ENCODE measurements around the gene SCNN1B.

SCNN1B gene

GRCh38 chr16:23301251-23302044 lies 654 bp upstream of the SCNN1B start:
- CTCF ChIA-PET, result no interaction called here
- peaks cover 5% of the 10 kb centered on the region for H3K4me1 Mint-ChIP-seq
- no peaks in the 10 kb centered on the region for H3K36me3 Mint-ChIP-seq
- H3K4me3 Mint-ChIP-seq, result no peak overlapping the region
- H3K9me3 Mint-ChIP-seq, result no peaks in the 10 kb centered on the region
- H3K27ac Mint-ChIP-seq, result no peak overlapping the region
- peaks cover 52% of the 10 kb centered on the region for H3K27me3 Mint-ChIP-seq
- DNase-seq, result no peak

- peaks cover 42% of the 10 kb centered on the region for H3K27me3 Mint-ChIP-seq
- no peaks in the 10 kb centered on the region for H3K36me3 Mint-ChIP-seq
- H3K9me3 Mint-ChIP-seq, result no peaks in the 10 kb centered on the region
- no peak overlapping the region for H3K4me3 Mint-ChIP-seq
- no peak overlapping the region for H3K27ac Mint-ChIP-seq
- CTCF ChIA-PET, result no interaction called here
- peaks cover 5% of the 10 kb centered on the region for H3K4me1 Mint-ChIP-seq
- no peak for DNase-seq
Observed at GRCh38 chr16:23303685-23304084, 1.6 kb downstream of the SCNN1B start.

- Mint-ChIP-seq H3K27me3 (peaks cover 42% of the 10 kb centered on the region), H3K9me3 (no peaks in the 10 kb centered on the region), H3K36me3 (no peaks in the 10 kb centered on the region), H3K27ac (no peak overlapping the region), H3K4me3 (no peak overlapping the region), H3K4me1 (peaks cover 5% of the 10 kb centered on the region)
- DNase-seq, result no peak
- CTCF ChIA-PET, result no interaction called here
Observed at GRCh38 chr16:23304620-23305019, 2.5 kb downstream of the SCNN1B start.

GRCh38 chr16:23306199-23307100 lies 4.3 kb downstream of the SCNN1B start:
- DNase-seq, result no peak
- H3K9me3 Mint-ChIP-seq, result peaks cover 6% of the 10 kb centered on the region
- no peak overlapping the region for H3K27ac Mint-ChIP-seq
- peaks cover 4% of the 10 kb centered on the region for H3K4me1 Mint-ChIP-seq
- no peaks in the 10 kb centered on the region for H3K36me3 Mint-ChIP-seq
- H3K4me3 Mint-ChIP-seq, result no peak overlapping the region
- CTCF ChIA-PET, result no interaction called here
- peaks cover 38% of the 10 kb centered on the region for H3K27me3 Mint-ChIP-seq

- CTCF ChIA-PET, result no interaction called here
- Mint-ChIP-seq H3K36me3 (no peaks in the 10 kb centered on the region), H3K27me3 (peaks cover 9% of the 10 kb centered on the region), H3K4me3 (no peak overlapping the region), H3K27ac (no peak overlapping the region), H3K4me1 (no peaks in the 10 kb centered on the region), H3K9me3 (peaks cover 6% of the 10 kb centered on the region)
- no peak for DNase-seq
Observed at GRCh38 chr16:23310217-23310616, 8.1 kb downstream of the SCNN1B start.

- H3K36me3 Mint-ChIP-seq, result no peaks in the 10 kb centered on the region
- H3K27me3 Mint-ChIP-seq, result peaks cover 5% of the 10 kb centered on the region
- CTCF ChIA-PET, result no interaction called here
- no peak for DNase-seq
- H3K27ac Mint-ChIP-seq, result no peak overlapping the region
- H3K9me3 Mint-ChIP-seq, result peaks cover 6% of the 10 kb centered on the region
- no peak overlapping the region for H3K4me3 Mint-ChIP-seq
- no peaks in the 10 kb centered on the region for H3K4me1 Mint-ChIP-seq
Observed at GRCh38 chr16:23310744-23311143, 8.6 kb downstream of the SCNN1B start.

- no peaks in the 10 kb centered on the region for H3K9me3 Mint-ChIP-seq
- CTCF ChIA-PET, result no interaction called here
- H3K27me3 Mint-ChIP-seq, result peaks cover 9% of the 10 kb centered on the region
- H3K4me3 Mint-ChIP-seq, result no peak overlapping the region
- no peak for DNase-seq
- H3K27ac Mint-ChIP-seq, result no peak overlapping the region
- no peaks in the 10 kb centered on the region for H3K4me1 Mint-ChIP-seq
- H3K36me3 Mint-ChIP-seq, result no peaks in the 10 kb centered on the region
Observed at GRCh38 chr16:23316232-23316631, 14.1 kb downstream of the SCNN1B start.

GRCh38 chr16:23316634-23317265 lies 14.6 kb downstream of the SCNN1B start:
- Mint-ChIP-seq H3K27me3 (peaks cover 4% of the 10 kb centered on the region), H3K36me3 (no peaks in the 10 kb centered on the region), H3K9me3 (no peaks in the 10 kb centered on the region), H3K27ac (no peak overlapping the region), H3K4me1 (no peaks in the 10 kb centered on the region), H3K4me3 (no peak overlapping the region)
- DNase-seq, result no peak
- CTCF ChIA-PET, result no interaction called here

GRCh38 chr16:23317266-23317661 lies 15.2 kb downstream of the SCNN1B start:
- Mint-ChIP-seq H3K4me3 (no peak overlapping the region), H3K27me3 (peaks cover 4% of the 10 kb centered on the region), H3K36me3 (no peaks in the 10 kb centered on the region), H3K9me3 (no peaks in the 10 kb centered on the region), H3K4me1 (no peaks in the 10 kb centered on the region), H3K27ac (no peak overlapping the region)
- CTCF ChIA-PET, result no interaction called here
- DNase-seq, result no peak

- Mint-ChIP-seq H3K4me1 (no peaks in the 10 kb centered on the region), H3K36me3 (no peaks in the 10 kb centered on the region), H3K27ac (no peak overlapping the region), H3K9me3 (no peaks in the 10 kb centered on the region), H3K4me3 (no peak overlapping the region), H3K27me3 (peaks cover 4% of the 10 kb centered on the region)
- CTCF ChIA-PET, result no interaction called here
- no peak for DNase-seq
Observed at GRCh38 chr16:23317751-23318150, 15.6 kb downstream of the SCNN1B start.

- Mint-ChIP-seq H3K27ac (no peak overlapping the region), H3K4me1 (no peaks in the 10 kb centered on the region), H3K27me3 (peaks cover 4% of the 10 kb centered on the region), H3K4me3 (no peak overlapping the region), H3K36me3 (no peaks in the 10 kb centered on the region), H3K9me3 (no peaks in the 10 kb centered on the region)
- DNase-seq, result no peak
- CTCF ChIA-PET, result no interaction called here
Observed at GRCh38 chr16:23318639-23319038, 16.5 kb downstream of the SCNN1B start.

GRCh38 chr16:23319861-23320615 lies 17.9 kb downstream of the SCNN1B start:
- CTCF ChIA-PET, result no interaction called here
- no peak overlapping the region for H3K4me3 Mint-ChIP-seq
- peaks cover 4% of the 10 kb centered on the region for H3K27me3 Mint-ChIP-seq
- DNase-seq, result no peak
- H3K4me1 Mint-ChIP-seq, result no peaks in the 10 kb centered on the region
- no peaks in the 10 kb centered on the region for H3K9me3 Mint-ChIP-seq
- no peaks in the 10 kb centered on the region for H3K36me3 Mint-ChIP-seq
- no peak overlapping the region for H3K27ac Mint-ChIP-seq

- no peak for DNase-seq
- Mint-ChIP-seq H3K27me3 (peaks cover 4% of the 10 kb centered on the region), H3K36me3 (no peaks in the 10 kb centered on the region), H3K27ac (no peak overlapping the region), H3K4me3 (no peak overlapping the region), H3K9me3 (no peaks in the 10 kb centered on the region), H3K4me1 (no peaks in the 10 kb centered on the region)
- CTCF ChIA-PET, result no interaction called here
Observed at GRCh38 chr16:23320693-23321092, 18.6 kb downstream of the SCNN1B start.

- H3K4me3 Mint-ChIP-seq, result no peak overlapping the region
- CTCF ChIA-PET, result no interaction called here
- no peak for DNase-seq
- H3K4me1 Mint-ChIP-seq, result no peaks in the 10 kb centered on the region
- no peak overlapping the region for H3K27ac Mint-ChIP-seq
- no peaks in the 10 kb centered on the region for H3K9me3 Mint-ChIP-seq
- no peaks in the 10 kb centered on the region for H3K36me3 Mint-ChIP-seq
- peaks cover 4% of the 10 kb centered on the region for H3K27me3 Mint-ChIP-seq
Observed at GRCh38 chr16:23321206-23321875, 19.2 kb downstream of the SCNN1B start.
